Central memory CD8-positive, alpha-beta T cell (primary cell): ENCODE measurements around the gene PCARE.

Source experiments
- ATAC-seq: fragments of 150-1000 bp; cut with Tn5 transposase; replicated peaks from 2 replicates; pipeline ENCODE4 v1.10.0; 2022; ENCODE audit warnings: mild to moderate bottlenecking, moderate FRiP score, moderate number of reproducible peaks; ENCODE audit not compliant: poor library complexity, severe bottlenecking; ENCODE audit errors: extremely low read depth
- DNase-seq, 2 donors: peaks; one replicate each; pipeline ENCODE4 v3.0.0; 2021; ENCODE audit warnings: low spot score in 2 of 2
- H3K27ac Mint-ChIP-seq: one replicate; pipeline ENCODE4 v1.8.0; 2022; ENCODE audit warnings: low read depth, mild to moderate bottlenecking, moderate library complexity, mixed read lengths
- H3K27me3 Mint-ChIP-seq: one replicate; pipeline ENCODE4 v1.8.0; 2022; ENCODE audit warnings: mixed read lengths
- H3K36me3 Mint-ChIP-seq: one replicate; pipeline ENCODE4 v1.8.0; 2022; ENCODE audit warnings: mild to moderate bottlenecking, moderate library complexity, mixed read lengths; ENCODE audit not compliant: insufficient read depth
- H3K4me1 Mint-ChIP-seq: one replicate; pipeline ENCODE4 v1.8.0; 2022; ENCODE audit warnings: mixed read lengths
- H3K4me3 Mint-ChIP-seq: one replicate; pipeline ENCODE4 v1.8.0; 2022; ENCODE audit warnings: mild to moderate bottlenecking, moderate library complexity, mixed read lengths
- H3K9me3 Mint-ChIP-seq: one replicate; pipeline ENCODE4 v1.8.0; 2022; ENCODE audit warnings: mixed read lengths

The PCARE gene

DNA sequence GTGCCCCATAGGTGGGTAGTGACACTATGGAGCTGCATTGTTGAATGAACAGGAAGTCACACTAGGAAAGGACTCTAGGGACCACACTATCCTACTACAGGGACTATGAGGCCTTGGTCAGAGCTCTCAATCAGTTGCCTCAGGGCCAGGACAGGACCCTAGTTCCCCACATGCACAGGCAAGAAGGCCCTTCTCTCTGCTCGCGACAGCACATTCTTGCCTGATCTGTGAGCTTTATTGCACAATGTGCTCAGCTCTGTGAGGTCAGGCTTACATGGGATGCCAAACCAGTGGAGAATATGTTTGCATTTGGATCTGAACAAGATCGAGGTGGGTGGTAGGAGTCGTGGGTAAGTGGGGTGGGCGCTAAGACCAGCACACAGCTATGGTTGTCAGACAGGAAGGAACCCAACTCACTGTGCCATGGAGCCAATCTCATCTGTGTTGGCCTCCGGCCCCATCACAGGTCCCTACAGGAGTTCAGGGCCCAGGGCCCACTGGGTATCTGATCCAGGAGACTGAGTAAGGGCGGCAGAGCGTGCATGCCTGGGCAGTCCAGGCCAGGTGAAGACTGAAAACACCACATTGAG, 8.0 kb downstream of the PCARE start:
- no peak overlapping the region for H3K4me3 Mint-ChIP-seq

GRCh38 chr2:29065068-29065811, 9.1 kb downstream of the PCARE start:
- no peaks in the 10 kb centered on the region for H3K4me1 Mint-ChIP-seq
- no peaks in the 10 kb centered on the region for H3K27me3 Mint-ChIP-seq
- no peak for ATAC-seq
- H3K27ac Mint-ChIP-seq, result no peak overlapping the region
- H3K36me3 Mint-ChIP-seq, result no peaks in the 10 kb centered on the region
- H3K4me3 Mint-ChIP-seq, result no peak overlapping the region
- no peak for DNase-seq
- H3K9me3 Mint-ChIP-seq, result no peaks in the 10 kb centered on the region

More for the DNA sequence above, 8.0 kb downstream of the PCARE start:
- Mint-ChIP-seq H3K27ac (no peak overlapping the region), H3K36me3 (no peaks in the 10 kb centered on the region), H3K4me1 (no peaks in the 10 kb centered on the region), H3K27me3 (no peaks in the 10 kb centered on the region), H3K9me3 (no peaks in the 10 kb centered on the region)
- ATAC-seq (no peak), DNase-seq (no peak)

DNA sequence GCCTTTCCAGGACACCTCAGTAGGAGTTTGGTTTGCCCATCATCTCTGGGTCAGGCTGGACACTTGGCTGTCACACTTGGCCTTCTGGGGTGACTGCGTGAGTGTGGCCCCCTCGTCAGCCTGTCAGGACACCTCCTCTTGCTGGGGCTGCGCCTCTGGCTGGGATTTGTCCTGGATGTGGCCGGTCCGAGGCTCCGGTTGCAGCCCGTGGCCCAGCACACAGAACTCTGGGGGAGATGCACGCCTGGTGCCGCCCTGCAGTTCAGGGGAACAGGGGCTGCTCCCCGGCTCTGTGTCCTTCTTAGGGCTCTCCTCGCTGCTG, 9.6 kb downstream of the PCARE start:
- ATAC-seq, result no peak
- H3K4me3 Mint-ChIP-seq, result no peak overlapping the region
- no peak overlapping the region for H3K27ac Mint-ChIP-seq

GRCh38 chr2:29064346-29064715, 10.0 kb downstream of the PCARE start:
- no peaks in the 10 kb centered on the region for H3K4me1 Mint-ChIP-seq
- ATAC-seq (no peak), DNase-seq (no peak)
- H3K9me3 Mint-ChIP-seq, result no peaks in the 10 kb centered on the region
- no peak overlapping the region for H3K4me3 Mint-ChIP-seq
- H3K36me3 Mint-ChIP-seq, result no peaks in the 10 kb centered on the region
- H3K27ac Mint-ChIP-seq, result no peak overlapping the region
- H3K27me3 Mint-ChIP-seq, result no peaks in the 10 kb centered on the region

More for the DNA sequence above, 9.6 kb downstream of the PCARE start:
- no peak for DNase-seq
- Mint-ChIP-seq H3K9me3 (no peaks in the 10 kb centered on the region), H3K4me1 (no peaks in the 10 kb centered on the region), H3K36me3 (no peaks in the 10 kb centered on the region), H3K27me3 (no peaks in the 10 kb centered on the region)

GRCh38 chr2:29063646-29064345, 10.5 kb downstream of the PCARE start:
- Mint-ChIP-seq H3K4me1 (no peaks in the 10 kb centered on the region), H3K4me3 (no peak overlapping the region), H3K27me3 (no peaks in the 10 kb centered on the region), H3K9me3 (no peaks in the 10 kb centered on the region), H3K27ac (no peak overlapping the region), H3K36me3 (no peaks in the 10 kb centered on the region)
- no peak for DNase-seq
- no peak for ATAC-seq

GRCh38 chr2:29063056-29063455, 11.3 kb downstream of the PCARE start:
- H3K27ac Mint-ChIP-seq, result no peak overlapping the region

GRCh38 chr2:29062371-29062770, 12.0 kb downstream of the PCARE start:
- Mint-ChIP-seq H3K9me3 (no peaks in the 10 kb centered on the region), H3K4me3 (no peak overlapping the region), H3K27me3 (no peaks in the 10 kb centered on the region), H3K4me1 (no peaks in the 10 kb centered on the region), H3K27ac (no peak overlapping the region), H3K36me3 (no peaks in the 10 kb centered on the region)
- no peak for DNase-seq
- ATAC-seq, result no peak

More at GRCh38 chr2:29063056-29063455, 11.3 kb downstream of the PCARE start:
- H3K36me3 Mint-ChIP-seq, result no peaks in the 10 kb centered on the region
- H3K9me3 Mint-ChIP-seq, result no peaks in the 10 kb centered on the region
- H3K27me3 Mint-ChIP-seq, result no peaks in the 10 kb centered on the region
- no peak for ATAC-seq
- H3K4me1 Mint-ChIP-seq, result no peaks in the 10 kb centered on the region
- DNase-seq, result no peak
- H3K4me3 Mint-ChIP-seq, result no peak overlapping the region

DNA sequence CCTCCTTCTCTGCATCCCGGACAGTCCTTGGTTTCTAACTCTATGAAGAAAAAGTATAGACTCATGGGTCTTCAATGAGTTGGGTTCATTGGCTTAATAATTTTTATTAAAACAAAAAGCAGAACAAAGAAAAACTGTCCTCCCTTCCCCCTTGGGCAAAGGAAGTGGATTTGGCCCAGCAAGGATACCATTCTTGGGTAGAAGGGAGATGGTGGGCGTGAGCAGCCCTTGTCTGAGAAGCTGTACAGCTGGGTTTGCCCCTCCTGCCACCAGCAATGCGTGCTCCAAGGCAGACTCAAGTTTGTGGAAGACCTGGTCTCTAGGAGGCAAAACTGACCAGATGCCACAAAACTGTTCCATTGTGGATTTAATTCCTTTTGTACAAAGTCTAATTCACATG, 12.7 kb downstream of the PCARE start:
- ATAC-seq (no peak), DNase-seq (no peak)
- no peaks in the 10 kb centered on the region for H3K9me3 Mint-ChIP-seq
- H3K27ac Mint-ChIP-seq, result no peak overlapping the region
- H3K36me3 Mint-ChIP-seq, result no peaks in the 10 kb centered on the region
- H3K4me3 Mint-ChIP-seq, result no peak overlapping the region
- no peaks in the 10 kb centered on the region for H3K4me1 Mint-ChIP-seq
- H3K27me3 Mint-ChIP-seq, result no peaks in the 10 kb centered on the region

- H3K4me3 Mint-ChIP-seq, result no peak overlapping the region
- no peaks in the 10 kb centered on the region for H3K4me1 Mint-ChIP-seq
- no peaks in the 10 kb centered on the region for H3K36me3 Mint-ChIP-seq
- ATAC-seq, result no peak
- no peak for DNase-seq
- H3K27me3 Mint-ChIP-seq, result no peaks in the 10 kb centered on the region
- H3K9me3 Mint-ChIP-seq, result no peaks in the 10 kb centered on the region
- no peak overlapping the region for H3K27ac Mint-ChIP-seq
Observed at GRCh38 chr2:29061176-29061575, 13.1 kb downstream of the PCARE start.

DNA sequence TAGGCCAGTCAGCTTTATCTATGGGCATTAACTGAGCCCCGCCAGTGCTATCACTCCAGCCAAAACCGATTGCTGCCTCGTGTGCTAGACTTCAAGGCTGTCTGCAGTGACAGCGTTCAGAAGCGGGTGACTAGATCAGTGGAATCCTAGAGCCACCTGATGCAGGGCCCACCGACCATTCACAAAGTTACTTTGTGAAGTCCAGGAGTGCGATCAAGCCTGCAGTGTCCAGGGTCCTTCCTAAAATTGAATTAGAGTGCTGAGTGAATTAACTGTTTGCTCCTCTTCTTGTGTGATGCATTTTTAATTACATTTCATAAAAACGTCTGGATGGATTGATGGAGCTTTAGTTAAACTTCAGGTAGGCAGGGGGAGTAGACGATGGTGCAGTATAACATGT, 13.9 kb downstream of the PCARE start:
- DNase-seq, result no peak
- Mint-ChIP-seq H3K4me3 (no peak overlapping the region), H3K27me3 (no peaks in the 10 kb centered on the region), H3K4me1 (no peaks in the 10 kb centered on the region), H3K36me3 (no peaks in the 10 kb centered on the region), H3K9me3 (no peaks in the 10 kb centered on the region), H3K27ac (no peak overlapping the region)
- no peak for ATAC-seq

- DNase-seq, result no peak
- no peak overlapping the region for H3K27ac Mint-ChIP-seq
- no peaks in the 10 kb centered on the region for H3K9me3 Mint-ChIP-seq
- no peaks in the 10 kb centered on the region for H3K27me3 Mint-ChIP-seq
- no peak overlapping the region for H3K4me3 Mint-ChIP-seq
- no peak for ATAC-seq
- H3K36me3 Mint-ChIP-seq, result no peaks in the 10 kb centered on the region
- no peaks in the 10 kb centered on the region for H3K4me1 Mint-ChIP-seq
Observed at GRCh38 chr2:29059624-29060023, 14.7 kb downstream of the PCARE start.

GRCh38 chr2:29057006-29057405, 17.3 kb downstream of the PCARE start:
- H3K4me3 Mint-ChIP-seq, result no peak overlapping the region
- H3K36me3 Mint-ChIP-seq, result peaks cover 2% of the 10 kb centered on the region
- no peak for DNase-seq
- H3K27me3 Mint-ChIP-seq, result no peaks in the 10 kb centered on the region
- no peak overlapping the region for H3K27ac Mint-ChIP-seq
- no peak for ATAC-seq
- no peaks in the 10 kb centered on the region for H3K4me1 Mint-ChIP-seq
- no peaks in the 10 kb centered on the region for H3K9me3 Mint-ChIP-seq

DNA sequence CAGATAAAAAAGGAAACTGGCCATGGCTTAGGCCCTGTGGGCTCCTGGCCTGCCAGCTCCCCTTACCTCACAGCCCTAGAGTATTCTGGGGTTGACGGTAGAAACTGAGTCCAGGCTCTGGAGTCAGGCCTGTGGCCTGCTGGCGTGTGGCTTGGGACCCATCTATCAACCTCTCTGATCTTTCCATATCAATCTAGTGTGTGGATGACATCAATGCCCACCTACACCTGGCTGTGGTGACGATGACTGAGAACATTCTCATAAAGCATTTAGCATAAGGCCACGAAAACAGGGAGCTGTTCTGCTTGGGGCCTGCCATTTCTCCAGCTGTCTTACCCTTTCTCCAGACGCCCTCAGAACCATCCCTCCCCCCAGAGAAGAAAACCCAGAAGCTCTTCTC, 17.9 kb downstream of the PCARE start:
- no peaks in the 10 kb centered on the region for H3K27me3 Mint-ChIP-seq
- H3K4me1 Mint-ChIP-seq, result no peaks in the 10 kb centered on the region
- H3K36me3 Mint-ChIP-seq, result peaks cover 3% of the 10 kb centered on the region
- no peak overlapping the region for H3K27ac Mint-ChIP-seq
- no peak for ATAC-seq
- DNase-seq, result no peak
- no peak overlapping the region for H3K4me3 Mint-ChIP-seq
- H3K9me3 Mint-ChIP-seq, result no peaks in the 10 kb centered on the region
